OCI-LY1 (cell line): ENCODE results near the gene DNAH17.

Source experiments
- CTCF ChIP-seq: fragments of 200-600 bp; sonication (generic), shearing (Covaris generic); IDR thresholded peaks from 2 replicates; pipeline ENCODE4 v1.5.1; 2017; ENCODE audit warnings: mild to moderate bottlenecking, antibody characterized with exemption, low read length, moderate library complexity, mixed read lengths
- EZH2 ChIP-seq: fragments of 200-600 bp; sonication (generic), shearing (Covaris generic); IDR thresholded peaks from 2 replicates; pipeline ENCODE4 v1.8.0; 2017; ENCODE audit warnings: borderline replicate concordance, mixed run types, mild to moderate bottlenecking, antibody characterized with exemption, low read length, moderate library complexity, mixed read lengths

DNA sequence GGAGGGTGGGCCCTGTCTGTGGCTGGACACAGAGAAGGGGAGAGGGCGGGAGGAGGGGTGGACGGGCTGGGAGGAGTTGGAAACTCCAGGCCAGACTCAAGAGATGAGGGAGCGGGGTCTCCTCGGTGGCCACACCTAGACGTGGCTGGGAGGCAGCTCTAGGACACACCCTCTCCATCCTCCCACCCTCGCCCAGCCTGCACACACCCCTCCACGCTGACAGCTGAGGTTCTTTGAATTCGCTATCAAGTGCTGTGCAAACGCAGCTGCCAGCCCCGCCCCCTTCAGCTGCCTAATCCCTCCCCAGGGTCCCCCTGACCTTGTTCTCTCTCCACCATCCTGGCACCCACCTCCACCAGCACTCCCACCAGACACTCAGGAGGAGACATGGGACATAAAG is 48.7 kb downstream of the DNAH17 start:
- TF ChIP-seq EZH2 (no peak), CTCF (no peak)
